ENCODE results near the gene ZSCAN5A.

GRCh38 chr19:56351208-56351607, 36.6 kb upstream of the ZSCAN5A start:
- TF ChIP-seq, protein P1, sequence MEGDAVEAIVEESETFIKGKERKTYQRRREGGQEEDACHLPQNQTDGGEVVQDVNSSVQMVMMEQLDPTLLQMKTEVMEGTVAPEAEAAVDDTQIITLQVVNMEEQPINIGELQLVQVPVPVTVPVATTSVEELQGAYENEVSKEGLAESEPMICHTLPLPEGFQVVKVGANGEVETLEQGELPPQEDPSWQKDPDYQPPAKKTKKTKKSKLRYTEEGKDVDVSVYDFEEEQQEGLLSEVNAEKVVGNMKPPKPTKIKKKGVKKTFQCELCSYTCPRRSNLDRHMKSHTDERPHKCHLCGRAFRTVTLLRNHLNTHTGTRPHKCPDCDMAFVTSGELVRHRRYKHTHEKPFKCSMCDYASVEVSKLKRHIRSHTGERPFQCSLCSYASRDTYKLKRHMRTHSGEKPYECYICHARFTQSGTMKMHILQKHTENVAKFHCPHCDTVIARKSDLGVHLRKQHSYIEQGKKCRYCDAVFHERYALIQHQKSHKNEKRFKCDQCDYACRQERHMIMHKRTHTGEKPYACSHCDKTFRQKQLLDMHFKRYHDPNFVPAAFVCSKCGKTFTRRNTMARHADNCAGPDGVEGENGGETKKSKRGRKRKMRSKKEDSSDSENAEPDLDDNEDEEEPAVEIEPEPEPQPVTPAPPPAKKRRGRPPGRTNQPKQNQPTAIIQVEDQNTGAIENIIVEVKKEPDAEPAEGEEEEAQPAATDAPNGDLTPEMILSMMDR (IDR thresholded peaks at IDR 0.05 in 4 of 5, conservative IDR thresholded peaks at IDR 0.05 in 1 of 5), result no peak
- no peak for TF ChIP-seq POLR2A (IDR thresholded peaks at IDR 0.05)
